RPMI7951 (cell line): ENCODE measurements around the gene TPST2. TPM values are rescaled to one million over a fixed set of nuclear protein-coding genes. Genes with fewer than 3 reads are reported as not detected.

Source experiments
- DNase-seq: peaks from one replicate; pipeline ENCODE4 v3.0.0-alpha.2; 2012; ENCODE audit warnings: low read depth
- total RNA-seq: library from RNA; depleted of rRNA; stranded (reverse); fragments of >200 nt; shearing (Covaris generic); gene quantifications from 2 replicates; pipeline ENCODE4 v1.2.3, GENCODE V29; 2014

The TPST2 gene
- total RNA-seq, 1 experiment from 2014 or later = 54.2 TPM

DNA sequence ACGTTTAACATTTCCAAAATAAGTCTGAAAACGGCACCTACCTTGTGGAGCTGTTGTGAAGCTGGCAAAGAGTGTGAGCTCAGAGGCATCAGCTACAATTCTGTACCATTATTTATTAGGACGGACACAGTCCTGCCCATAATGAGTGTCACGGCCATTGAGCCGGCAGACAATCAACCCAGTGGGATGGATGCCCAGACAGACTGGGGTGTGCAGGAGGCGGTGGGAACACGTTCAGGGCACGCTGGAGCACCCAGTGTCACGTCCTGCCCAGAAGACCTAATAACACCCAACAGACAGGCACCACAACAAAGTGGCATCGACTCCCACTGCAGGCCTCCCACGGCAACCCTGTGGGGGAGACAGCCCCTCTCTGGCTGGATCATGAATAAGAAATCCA, 34.5 kb downstream of the TPST2 start:
- DNase-seq = no peak

DNA sequence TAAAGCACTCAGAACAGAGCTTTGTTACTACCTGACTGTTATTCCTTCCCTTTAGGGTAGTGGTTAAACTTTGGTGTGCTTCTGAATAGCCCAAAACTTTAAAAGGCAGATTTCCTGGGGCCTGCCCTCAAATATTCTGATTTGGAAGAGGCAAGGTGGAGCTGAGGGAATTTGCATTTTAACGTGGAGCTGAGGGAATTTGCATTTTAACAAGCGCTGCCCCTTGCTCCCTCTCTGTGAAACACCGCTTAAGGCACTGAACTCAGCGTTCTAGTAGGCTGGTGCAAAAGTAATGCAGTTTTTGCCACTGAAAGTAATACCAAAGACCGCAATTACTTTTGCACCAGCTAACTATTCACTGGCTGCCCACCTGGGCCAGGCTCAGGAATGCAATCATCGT, 35.0 kb downstream of the TPST2 start:
- no peak for DNase-seq

GRCh38 chr22:26553056-26553752, 36.7 kb downstream of the TPST2 start:
- DNase-seq = peak; percentile 79

DNA sequence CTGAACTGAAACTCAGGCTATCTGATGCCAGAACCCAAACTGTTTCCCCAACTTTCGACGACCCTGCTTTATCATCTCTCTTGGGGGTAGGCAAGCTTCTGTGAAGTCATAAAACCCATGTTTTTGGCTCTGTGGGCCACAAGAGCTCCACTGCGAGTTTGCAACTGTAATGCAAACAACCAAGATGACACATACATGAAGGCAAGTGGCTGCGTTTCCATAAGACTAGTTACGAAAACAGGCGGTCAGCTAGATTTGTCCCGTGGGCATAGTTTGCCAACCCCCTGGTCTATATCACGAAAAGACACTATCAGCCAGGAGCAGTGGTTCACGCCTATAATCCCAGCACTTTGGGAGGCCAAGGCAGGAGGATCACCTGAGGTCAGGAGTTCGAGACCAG, 37.5 kb downstream of the TPST2 start:
- no peak for DNase-seq

DNA sequence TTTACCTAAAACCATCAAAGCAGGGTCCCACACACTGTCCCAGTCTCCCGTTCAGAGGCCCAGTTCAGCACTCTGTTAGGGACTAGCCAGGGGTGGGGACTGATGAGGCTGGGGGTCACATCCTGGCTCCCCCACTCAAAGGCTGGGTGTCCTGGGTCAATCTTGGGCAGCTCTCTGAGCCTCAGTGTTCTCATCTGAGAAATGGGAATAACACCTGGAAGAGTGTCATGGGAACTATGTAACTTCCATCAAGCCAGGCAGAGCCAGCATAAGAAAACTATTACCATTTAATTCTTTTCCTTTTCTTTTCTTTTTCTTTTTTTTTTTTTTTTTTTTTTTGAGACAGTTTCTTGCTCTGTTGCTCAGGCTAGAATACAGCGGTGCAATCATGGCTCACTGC, 38.4 kb downstream of the TPST2 start:
- DNase-seq = no peak

GRCh38 chr22:26550498-26551033, 39.4 kb downstream of the TPST2 start:
- peak; percentile 93 for DNase-seq

DNA sequence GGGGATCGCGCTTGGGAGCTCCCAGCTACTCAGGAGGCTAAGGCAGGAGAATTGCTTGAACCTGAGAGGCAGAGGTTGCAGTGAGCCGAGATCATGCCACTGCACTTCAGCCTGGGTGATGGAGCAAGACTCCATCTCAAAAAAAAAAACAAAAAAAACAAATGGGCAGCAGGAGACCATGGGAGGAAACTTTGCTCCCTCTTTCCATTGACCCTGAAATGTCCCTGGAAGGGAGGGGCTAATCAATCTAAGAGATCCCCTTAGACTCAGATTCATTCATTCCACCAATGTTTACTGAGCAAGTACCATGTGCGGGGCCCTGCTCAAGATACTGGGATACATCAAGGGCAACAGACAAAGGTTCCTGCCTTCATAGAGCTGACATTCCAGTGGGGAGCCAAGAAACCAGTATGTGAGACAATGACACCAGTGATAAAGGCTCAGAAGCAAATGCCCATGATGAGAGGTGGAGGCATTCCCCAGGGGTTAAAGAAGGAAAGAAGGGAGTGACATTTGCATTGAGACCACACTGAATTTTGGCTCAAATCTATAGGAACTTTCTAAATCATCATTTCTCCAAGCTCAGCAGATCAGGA, 39.9 kb downstream of the TPST2 start:
- no peak for DNase-seq

- no peak for DNase-seq
These were observed 40.9 kb downstream of the TPST2 start for GRCh38 chr22:26548984-26549383.

DNA sequence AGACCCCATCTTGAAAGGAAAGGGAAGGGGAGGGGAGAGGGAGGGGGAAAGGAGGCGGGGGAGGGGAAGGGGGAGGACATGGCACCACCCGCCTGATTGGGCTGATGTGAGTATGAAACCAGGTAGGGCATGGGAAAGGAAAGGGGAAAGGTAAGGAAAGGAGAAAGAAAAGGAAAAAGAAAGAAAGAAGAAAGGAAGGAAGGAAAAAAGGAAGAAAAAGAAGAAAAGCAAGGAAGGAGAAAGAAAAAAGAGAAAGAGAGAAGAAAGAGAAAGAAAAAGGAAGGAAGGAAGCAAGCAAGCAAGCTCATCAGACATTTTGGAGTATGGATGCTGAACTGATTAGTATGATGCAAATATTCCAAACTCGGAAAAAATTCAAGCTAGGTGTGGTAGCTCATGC, 41.6 kb downstream of the TPST2 start:
- DNase-seq = no peak

GRCh38 chr22:26547837-26548236, 42.1 kb downstream of the TPST2 start:
- DNase-seq = no peak

DNA sequence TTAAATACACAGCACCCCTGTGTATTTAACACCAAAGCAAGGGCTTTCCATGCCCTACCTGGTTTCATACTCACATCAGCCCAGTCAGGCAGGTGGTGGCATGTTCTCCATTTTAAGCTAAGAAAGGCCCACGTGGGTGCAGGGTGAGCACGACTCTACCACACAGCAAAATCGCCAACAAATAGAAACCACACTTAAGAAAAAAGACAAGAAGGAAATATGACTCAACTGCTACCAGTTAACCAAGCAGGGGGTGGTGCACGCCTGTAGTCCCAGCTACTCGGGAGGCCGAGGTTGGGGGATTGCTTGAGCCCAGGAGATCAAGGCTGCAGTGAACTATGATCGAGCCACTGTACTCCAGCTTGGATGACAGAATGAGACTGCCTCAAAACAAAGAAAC, 42.5 kb downstream of the TPST2 start:
- no peak for DNase-seq

GRCh38 chr22:26546282-26546681, 43.6 kb downstream of the TPST2 start:
- no peak for DNase-seq

- DNase-seq = no peak
These were observed 44.1 kb downstream of the TPST2 start for GRCh38 chr22:26545827-26546226.

GRCh38 chr22:26545385-26545784, 44.5 kb downstream of the TPST2 start:
- DNase-seq = no peak

DNA sequence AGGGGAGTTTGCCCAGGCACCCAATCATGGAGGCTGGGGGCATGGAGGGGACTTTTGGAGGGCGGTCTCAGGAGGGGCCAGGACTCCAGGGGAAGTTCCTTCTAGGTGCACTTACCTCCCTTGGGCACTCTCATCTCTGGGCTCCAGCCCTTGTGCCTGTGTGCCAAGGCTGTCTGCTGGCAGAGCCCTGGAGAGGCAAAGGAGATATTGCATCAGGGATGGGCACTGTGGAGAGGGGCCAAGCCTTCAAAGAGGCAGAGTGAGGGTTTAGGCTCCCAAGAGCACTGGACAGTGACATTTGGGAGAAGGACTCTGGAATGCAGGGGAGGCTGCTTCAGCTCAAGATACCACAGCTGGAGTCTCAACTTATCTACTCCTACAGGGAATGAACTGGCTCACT, 45.4 kb downstream of the TPST2 start:
- no peak for DNase-seq

DNA sequence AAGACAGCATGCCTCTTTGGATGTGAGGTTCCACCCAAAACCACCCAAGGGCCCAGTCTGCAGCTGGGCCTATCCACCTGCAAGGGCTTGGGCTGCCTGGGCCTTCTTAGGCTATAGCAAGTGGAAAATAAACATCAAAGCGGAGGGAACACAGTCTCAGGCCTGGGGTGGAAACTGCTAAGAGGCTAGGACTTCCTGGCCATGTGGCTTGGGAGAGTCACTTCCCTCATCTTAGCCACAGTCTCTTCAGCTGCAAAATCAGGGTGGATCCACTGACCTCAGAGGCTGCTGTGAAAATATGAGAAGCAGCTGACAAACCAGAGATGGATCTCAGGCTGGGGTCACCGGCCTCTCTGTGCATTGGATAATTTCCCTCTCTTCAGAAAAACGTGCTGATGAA, 47.1 kb downstream of the TPST2 start:
- DNase-seq = no peak

GRCh38 chr22:26541167-26541819, 48.6 kb downstream of the TPST2 start:
- DNase-seq = no peak

- DNase-seq = no peak
These were observed 49.8 kb downstream of the TPST2 start for GRCh38 chr22:26540119-26540518.

DNA sequence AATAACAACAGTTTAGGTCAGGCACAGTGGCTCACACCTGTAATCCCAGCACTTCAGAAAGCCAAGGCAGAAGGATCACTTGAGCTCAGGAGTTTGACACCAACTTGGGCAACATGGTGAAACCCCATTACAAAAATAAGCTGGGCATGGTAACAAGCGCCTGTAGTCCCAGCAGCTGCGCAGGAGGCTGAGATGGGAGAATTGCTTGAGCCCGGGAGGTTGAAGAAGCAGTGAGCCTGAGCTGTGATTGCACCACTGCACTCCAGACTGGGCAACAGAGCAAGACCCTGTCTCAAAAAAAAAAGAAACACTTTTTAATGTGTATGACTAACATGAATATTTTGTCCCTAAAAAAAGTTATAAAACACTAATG, 53.2 kb downstream of the TPST2 start:
- no peak for DNase-seq

DNA sequence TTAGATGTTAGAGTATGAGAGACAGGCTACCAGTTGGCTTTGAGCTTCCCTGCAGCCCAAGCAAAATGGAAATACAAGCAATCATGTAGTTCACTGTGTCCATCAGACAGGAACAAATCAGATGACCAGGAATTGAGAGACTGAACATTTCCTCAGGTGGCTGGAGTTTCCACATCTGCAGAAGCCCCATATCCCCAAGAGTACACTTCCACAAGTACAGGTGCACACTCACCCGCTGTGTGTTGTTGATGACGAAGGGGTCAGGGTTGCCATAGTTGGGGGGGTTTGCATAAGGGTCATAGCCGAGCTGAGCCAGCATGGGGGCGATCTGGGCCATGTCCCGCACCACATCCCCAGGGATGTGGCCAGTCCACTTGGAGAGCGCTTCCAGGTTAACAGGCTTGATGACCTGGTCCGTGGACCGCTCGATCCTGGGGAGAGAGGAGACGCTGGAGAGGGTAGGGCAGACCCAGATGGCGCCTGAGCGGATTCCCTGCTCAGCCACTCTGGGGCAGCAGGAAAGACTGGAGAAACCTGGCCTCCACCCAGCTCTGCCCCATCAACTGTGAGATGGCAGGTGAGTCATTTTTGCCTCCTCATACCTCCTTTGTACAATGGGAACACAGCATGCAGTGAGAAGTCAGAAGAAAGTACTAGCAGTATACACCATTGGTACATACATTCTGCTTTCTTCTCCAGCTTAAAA, 53.7 kb downstream of the TPST2 start:
- no peak for DNase-seq

GRCh38 chr22:26535603-26535908, 54.4 kb downstream of the TPST2 start:
- no peak for DNase-seq

DNA sequence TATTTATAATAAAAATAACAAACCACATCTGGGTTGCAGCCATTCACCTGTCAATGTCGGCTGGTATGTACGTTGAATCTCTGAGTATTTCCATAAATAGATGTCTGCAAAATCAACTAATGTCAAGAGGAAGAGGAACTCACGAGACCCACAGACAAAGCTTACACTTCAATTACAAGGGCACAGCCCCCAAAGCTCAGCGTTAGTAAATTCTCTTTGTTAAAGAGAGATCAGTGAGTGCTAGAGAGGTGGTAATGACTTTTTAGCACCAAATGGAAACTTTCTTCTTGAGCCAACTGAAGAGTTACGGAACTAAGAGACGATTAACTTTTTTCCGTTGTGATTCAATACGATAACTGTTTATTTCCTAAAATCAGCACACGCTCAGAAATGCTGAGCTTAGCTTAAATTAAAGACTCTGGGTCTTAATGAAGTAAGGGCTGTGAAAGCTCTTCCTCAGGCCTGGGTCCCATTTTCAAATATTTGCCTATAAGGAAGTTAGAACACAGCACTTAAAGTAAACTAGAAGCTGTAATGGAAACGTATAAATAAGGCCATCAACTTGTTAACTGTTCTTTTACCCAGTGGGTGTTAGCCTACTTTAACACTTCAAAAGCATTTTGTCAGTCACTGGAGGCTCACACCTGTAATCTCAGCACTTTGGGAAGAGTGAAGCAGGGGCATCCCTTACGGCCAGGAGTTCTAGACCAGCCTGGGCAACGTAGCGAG, 54.9 kb downstream of the TPST2 start:
- no peak for DNase-seq
